Right renal pelvis (tissue), 4 donors: Measurements from ENCODE around the gene ARG2. TPM values are rescaled to one million over a fixed set of nuclear protein-coding genes. Genes with fewer than 3 reads are reported as not detected.

Experiments
- DNase-seq, 4 donors: peaks; one replicate each; pipeline ENCODE4 v3.0.0-alpha.2; 2013; ENCODE audit warnings: low read depth in 4 of 4, low spot score in 3 of 4, missing footprints in 1 of 4
- polyA plus RNA-seq, 4 donors: library from polyadenylated mRNA; unstranded; fragments of 120-200 nt; gene quantifications; one replicate each; pipeline ENCODE4 v1.2.1, GENCODE V29; 2013; ENCODE audit not compliant: insufficient read length in 4 of 4

ARG2 gene
- polyA plus RNA-seq, 4 donors = 10.8 to 31.7 (median 11.8) TPM

DNA sequence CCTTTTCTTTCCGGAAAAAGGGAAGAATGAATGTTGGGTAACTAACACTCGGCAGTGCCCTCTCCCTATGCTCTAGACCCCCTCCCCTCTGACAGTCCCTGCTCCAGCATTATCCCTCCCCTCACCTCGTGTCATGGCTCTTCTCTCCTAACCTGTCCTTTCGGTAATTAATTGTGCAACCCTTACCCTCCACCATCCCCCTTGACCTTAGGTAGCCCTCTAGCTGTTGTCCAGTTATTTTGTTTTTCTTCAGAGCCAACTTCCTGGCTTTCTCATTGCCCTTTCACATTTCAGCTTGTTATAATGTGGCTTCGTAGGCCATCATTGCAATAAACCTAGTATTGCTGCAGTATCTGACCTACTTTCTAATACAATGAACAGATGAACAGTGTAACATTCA, 11.2 kb downstream of the ARG2 start:
- DNase-seq = no peak

GRCh38 chr14:67633451-67634147, 13.9 kb downstream of the ARG2 start:
- no peak for DNase-seq

DNA sequence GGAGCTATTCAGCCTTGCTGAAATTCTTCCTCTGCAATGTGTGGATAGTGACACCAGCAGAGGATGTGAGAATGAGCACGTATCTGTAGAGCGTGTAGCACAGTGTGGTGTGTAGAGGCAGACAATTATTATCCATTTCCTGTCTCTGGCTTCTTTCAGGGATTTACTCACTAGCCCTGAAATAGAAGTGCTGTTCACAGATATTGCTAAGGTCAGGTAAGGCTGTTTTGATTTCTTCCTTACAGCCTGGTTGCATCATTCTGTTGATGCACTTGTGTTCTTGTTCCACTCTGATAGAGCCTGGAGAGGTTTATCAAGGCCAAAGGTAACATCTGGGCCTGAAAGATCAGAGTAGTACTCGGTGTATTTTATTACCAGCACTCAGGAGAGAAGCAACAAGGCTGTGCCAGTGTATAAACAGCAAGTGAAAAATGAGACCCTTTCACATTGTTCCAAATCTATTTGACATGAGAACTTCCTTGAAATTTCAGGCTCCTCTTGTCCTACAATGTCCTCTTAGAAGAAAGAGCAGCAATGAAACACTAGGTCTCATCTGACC, 16.7 kb downstream of the ARG2 start:
- no peak for DNase-seq

GRCh38 chr14:67638642-67639041, 18.9 kb downstream of the ARG2 start:
- no peak for DNase-seq

- DNase-seq = no peak
Observed at GRCh38 chr14:67641480-67641879, 21.8 kb downstream of the ARG2 start.

DNA sequence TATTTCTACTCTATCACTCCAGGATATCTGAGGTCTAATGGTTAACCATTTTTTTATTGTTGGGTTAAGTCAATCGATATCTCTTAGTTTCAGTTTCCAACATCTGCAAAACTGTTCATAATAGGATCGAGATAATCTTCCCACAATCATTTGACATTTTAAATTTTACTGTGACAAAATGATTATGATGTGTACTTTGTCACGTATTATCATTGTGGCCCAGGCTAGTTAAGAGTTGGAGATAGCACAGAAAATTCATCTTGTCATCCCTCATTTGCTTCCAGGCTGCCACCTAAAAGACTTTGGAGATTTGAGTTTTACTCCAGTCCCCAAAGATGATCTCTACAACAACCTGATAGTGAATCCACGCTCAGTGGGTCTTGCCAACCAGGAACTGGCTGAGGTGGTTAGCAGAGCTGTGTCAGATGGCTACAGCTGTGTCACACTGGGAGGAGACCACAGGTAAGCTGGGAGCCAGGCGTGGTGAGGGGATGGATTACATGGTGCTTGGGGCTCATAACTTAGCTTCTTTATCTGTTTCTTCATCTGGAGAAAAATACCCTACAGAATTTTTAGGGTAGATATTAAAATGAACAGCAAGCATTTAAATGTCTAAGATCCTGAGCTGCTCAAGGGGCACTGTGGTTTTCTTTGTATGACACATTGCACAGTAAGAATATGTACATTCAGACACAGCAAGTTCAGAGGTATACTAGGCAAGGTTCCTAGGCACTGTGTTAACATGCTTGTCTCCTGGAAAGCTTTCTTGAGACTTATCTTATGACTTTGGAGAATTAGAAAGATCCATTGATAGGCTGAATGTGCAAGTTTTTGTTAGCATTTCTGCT, 22.4 kb downstream of the ARG2 start:
- DNase-seq = no peak

DNA sequence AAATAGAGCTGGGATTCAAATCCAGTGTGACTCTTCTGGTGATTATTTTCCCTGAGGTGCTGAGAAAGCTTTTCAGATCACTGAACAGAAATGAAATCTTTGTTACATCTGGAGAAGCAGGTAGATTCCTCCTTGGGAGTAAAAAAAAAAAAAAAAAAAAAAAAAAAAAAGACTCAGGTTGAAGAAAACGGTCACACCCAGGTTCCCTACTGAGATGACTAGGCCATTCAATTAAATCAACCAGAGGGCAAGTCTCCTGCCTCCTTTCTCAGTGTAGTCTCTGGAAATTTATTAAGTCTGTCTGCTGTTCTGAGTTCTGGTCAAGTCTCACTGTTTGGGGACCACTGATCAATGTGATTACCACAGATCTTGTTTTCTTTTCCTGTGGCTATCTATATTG, 24.0 kb downstream of the ARG2 start:
- DNase-seq = no peak

DNA sequence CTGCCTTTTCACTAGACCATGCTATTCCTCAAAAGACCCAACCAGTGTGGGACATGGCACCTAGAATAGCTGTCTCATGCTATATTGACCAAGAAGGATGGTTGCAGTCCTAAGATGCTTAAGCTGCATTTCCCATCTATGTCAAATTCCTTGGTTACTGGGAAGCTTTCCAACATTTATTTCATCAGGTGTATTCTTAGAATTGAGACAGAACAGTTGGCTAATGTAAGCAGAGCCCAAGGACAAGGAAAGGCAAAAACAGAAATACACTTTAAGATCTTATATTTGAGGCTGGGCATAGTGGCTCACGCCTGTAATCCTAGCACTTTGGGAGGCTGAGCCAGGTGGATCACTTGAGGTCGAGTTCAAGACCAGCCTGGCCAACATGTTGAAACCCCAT, 24.7 kb downstream of the ARG2 start:
- no peak for DNase-seq

- DNase-seq = no peak
Observed at GRCh38 chr14:67645414-67645813, 25.7 kb downstream of the ARG2 start.

DNA sequence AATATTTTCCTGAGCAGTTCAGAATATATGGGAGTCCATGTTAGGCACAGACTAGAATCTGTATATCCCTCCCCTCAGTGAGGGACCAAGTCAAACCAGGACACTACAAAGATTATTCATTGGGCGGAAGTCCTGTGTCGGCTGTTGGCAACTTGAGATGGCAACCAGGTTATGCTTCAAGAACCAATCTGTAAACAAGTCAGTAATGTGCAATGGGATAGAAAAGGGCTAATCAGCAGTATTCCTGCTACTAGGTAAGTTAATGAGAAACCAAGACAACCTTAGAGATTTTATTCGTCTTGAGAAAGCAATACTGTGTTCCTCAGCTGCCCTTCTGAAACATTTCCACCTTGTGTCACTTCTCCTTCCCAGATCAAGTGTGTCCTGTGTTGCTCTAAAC, 26.4 kb downstream of the ARG2 start:
- no peak for DNase-seq

- no peak for DNase-seq
Observed at GRCh38 chr14:67650151-67650550, 30.4 kb downstream of the ARG2 start.

- no peak for DNase-seq
Observed at GRCh38 chr14:67650694-67651093, 31.0 kb downstream of the ARG2 start.

GRCh38 chr14:67652189-67652588, 32.5 kb downstream of the ARG2 start:
- no peak for DNase-seq

DNA sequence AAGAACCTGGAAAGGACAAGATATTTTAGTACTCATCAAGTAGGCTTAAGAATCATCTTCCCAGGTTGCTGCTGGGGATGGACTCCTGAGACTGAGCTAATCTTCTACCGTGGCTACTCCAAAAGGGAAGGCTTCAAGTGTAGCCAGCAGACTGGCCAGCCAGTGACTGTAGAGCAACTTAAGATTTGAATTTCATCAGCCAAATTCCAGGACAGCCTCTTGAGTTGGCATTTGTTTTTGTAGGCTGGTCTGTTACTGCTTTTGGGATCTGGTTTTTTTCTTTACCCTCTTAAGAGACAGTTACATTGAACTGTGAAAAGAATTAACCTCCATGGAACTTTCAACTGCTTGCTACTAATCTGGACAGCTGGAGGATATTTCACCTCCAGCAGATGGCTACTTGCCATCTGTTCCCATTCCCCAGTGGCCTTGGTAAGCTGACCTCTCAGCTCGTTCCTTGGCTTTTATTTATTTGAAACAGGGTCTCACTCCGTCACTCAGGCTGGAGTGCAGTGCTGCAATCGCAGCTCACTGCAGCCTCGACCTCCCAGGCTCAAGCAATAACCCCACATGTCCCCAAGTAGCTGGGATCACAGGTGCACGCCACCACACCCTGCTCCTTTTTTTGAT, 34.0 kb downstream of the ARG2 start:
- no peak for DNase-seq

DNA sequence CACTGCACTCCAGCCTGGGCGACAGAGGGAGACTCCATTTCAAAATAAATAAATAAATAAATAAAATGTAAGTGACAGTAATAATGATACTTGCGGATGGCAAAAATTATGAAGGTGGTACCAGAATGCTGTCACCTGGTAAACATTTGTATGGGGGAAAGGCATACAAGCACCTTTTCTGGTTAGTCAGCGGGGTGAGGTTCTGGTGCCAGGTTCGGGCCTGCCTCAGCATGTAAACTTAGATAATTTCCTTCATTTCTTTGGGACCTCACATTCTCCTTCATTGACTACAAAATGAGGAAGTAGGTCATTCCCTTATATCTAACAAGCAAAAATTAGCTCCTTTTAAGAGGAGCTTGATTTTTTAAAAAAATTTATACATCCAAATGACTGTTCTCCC, 43.9 kb downstream of the ARG2 start:
- DNase-seq = no peak

DNA sequence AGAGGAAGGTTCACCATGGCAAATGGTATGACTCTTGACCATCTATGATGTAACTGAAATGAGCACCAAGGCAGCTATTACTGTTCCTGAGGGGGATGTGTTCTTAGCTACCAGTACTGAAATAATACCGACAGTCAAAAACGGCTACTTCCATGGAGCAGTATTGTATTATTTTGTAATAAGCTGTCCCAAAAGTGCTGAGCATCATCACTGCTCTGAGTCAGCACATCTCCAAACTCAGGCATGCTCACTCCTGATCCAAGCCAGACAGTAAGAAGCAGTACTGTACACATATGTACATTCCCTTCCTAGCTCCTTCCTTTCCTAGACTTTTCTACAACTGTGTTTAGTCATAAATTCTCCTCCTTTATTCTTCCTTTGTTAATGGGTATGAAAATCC, 46.1 kb downstream of the ARG2 start:
- DNase-seq = no peak

DNA sequence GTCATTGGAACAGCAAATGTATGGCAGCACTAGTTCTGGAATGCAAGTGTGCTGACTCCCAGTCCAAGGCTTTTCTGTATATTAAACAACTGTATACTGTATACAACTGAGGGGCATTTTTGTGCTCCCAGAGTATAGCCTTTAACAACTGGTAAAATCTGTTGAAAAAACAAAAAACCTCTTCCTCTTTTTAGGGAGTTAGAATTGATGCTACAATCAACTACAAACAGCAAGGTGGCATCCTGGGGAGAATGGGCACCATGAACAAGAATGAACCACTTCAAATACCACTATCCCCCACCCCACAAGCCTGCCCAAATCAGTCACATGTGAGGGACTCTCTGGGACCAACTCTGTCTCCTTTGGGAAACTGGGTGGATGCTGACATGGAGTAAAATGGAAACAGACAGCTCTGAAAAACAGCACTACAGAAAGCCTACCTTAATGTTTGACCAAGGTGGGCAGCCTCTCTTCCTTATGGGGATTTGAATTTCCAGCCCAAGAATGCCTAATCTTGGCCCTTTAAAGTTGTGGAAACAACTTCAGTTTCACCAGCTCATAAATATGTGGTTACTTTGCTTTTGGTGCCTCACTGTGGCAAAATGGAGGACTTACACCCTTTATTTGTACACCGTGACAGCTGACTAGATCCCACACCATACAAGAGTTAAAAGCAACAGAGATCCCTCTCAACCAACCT, 47.2 kb downstream of the ARG2 start:
- DNase-seq = peak in 3 of 4 donors; percentile 17 to 29 (median 23)

DNA sequence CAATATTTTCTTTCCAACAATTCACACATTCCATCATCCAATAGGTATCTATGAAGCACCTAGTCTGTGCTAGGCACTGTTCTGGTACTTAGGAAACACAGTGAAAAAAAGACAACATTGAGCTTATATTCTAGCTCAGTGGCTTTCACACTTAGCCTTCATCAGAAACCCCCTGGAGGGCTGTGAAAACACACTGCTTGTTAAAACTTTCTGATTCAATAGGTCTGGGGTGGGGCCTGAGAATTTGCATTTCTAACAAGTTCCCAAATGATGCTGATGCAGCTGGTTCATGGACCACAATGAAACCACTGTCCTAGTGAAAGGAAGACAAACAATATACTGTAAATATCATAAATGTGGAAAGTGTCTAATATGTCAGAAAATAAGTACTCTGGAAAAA, 48.8 kb downstream of the ARG2 start:
- DNase-seq = no peak

GRCh38 chr14:67673451-67673850, 53.7 kb downstream of the ARG2 start:
- no peak for DNase-seq

GRCh38 chr14:67674139-67674479, 54.4 kb downstream of the ARG2 start:
- DNase-seq = peak; percentile 51 to 63 (median 56)
